HL-60 (cell line): Measurements from ENCODE around the gene SLC17A7.

Experiments used
- CTCF ChIP-seq: IDR thresholded peaks from one replicate; pipeline ENCODE4 v1.5.1; 2011; ENCODE audit warnings: low read length, control low read depth, inconsistent platforms; ENCODE audit not compliant: insufficient read depth
- GABPA ChIP-seq: IDR thresholded peaks from 2 replicates; pipeline ENCODE4 v1.6.1; 2012; ENCODE audit warnings: low read depth
- POLR2AphosphoS5 ChIP-seq: IDR thresholded peaks from 2 replicates; pipeline ENCODE4 v1.6.1; 2012; ENCODE audit warnings: low read depth

- TF ChIP-seq GABPA, result no peak
- TF ChIP-seq CTCF, result peak; percentile 15
- TF ChIP-seq POLR2AphosphoS5, result no peak
Observed at GRCh38 chr19:49430678-49431329, 10.5 kb downstream of the SLC17A7 start.
